Urinary bladder (tissue), 4 donors: ENCODE results near the gene GNAT2. TPM values are rescaled to one million over a fixed set of nuclear protein-coding genes. Genes with fewer than 3 reads are reported as not detected.

Source experiments
- DNase-seq: peaks from one replicate; pipeline ENCODE4 v3.0.0-alpha.2; 2015; ENCODE audit errors: extremely low spot score
- H3K27ac ChIP-seq: one replicate; pipeline ENCODE4 v1.5.1; 2013; ENCODE audit warnings: low read depth, mild to moderate bottlenecking, moderate library complexity
- H3K36me3 ChIP-seq: one replicate; pipeline ENCODE4 v1.6.1; 2013; ENCODE audit warnings: mild to moderate bottlenecking, moderate library complexity; ENCODE audit not compliant: insufficient read depth
- H3K4me1 ChIP-seq: one replicate; pipeline ENCODE4 v1.6.1; 2013; ENCODE audit warnings: mild to moderate bottlenecking, moderate library complexity; ENCODE audit not compliant: insufficient read depth
- H3K4me3 ChIP-seq: one replicate; pipeline ENCODE4 v1.5.1; 2013; ENCODE audit warnings: low read depth, low read length
- WGBS: extraction: QIAGEN DNeasy Blood & Tissue Kit; methylation state at CpG from one replicate; pipeline ENCODE4 v1.1.7; 2013; 5-methylcytosine and 5-hydroxymethylcytosine counted together
- polyA plus RNA-seq: library from polyadenylated mRNA; stranded (reverse); fragments of 200-250 nt; gene quantifications from one replicate; pipeline ENCODE4 v1.2.3, GENCODE V29; 2013
- total RNA-seq: library from RNA; depleted of rRNA; stranded (reverse); fragments of >200 nt; gene quantifications from one replicate; pipeline ENCODE4 v1.2.3, GENCODE V29; 2014
- donor health status: healthy with polysubstance abuse.
- donor health status: healthy.

GNAT2 gene
- total and polyA plus RNA-seq, 2 donors = not detected

DNA sequence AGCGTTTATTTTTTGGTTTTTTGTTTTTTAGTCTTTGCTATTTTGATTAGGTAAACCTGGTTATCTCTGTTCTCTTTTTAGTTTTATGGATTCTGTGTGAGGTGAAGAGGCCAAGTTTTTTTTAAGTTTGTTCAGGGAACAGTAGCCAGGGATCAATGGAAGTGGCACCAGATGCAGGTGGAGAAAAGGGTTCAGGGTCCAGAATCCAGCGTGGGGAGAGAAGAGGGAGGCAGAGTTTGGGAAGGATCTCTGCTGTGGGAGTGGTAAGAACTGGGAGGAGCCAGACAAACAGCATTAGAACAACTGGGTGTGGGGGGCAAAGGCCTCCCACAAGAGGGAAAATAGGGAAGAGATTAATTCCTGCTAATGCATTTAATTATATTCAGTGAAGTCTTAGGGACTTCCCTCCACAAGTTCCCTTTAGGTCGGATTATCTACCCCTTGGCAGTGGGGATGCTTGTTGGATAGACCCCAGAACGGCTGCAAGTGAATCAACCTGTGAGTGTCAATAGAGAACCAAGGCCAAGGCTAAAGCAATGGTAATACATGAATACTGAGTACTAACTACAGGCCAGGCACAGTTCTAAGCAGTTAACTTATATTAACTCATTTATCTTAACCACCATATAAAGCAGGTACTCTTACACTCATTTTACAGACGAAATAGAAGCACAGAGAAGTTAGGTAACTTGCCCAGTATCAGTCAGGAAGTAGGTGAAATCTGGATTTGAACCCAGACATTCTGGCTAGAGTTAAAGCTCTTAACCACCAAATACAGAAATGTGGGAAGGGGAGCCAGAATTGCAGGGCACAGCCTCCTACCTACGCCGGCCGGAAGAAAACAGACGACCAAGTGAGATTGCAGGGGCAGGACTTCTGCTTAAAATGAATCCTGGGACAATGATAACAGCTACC is 498 bp downstream of the GNAT2 start:
- WGBS = 49% methylated on average over 9 of the region's 9 CpGs
- no peaks in the 10 kb centered on the region for H3K4me1 ChIP-seq
- no peak for DNase-seq
- H3K36me3 ChIP-seq = no peaks in the 10 kb centered on the region
- peak overlapping the region; percentile 58 for H3K4me3 ChIP-seq
- no peak overlapping the region for H3K27ac ChIP-seq

DNA sequence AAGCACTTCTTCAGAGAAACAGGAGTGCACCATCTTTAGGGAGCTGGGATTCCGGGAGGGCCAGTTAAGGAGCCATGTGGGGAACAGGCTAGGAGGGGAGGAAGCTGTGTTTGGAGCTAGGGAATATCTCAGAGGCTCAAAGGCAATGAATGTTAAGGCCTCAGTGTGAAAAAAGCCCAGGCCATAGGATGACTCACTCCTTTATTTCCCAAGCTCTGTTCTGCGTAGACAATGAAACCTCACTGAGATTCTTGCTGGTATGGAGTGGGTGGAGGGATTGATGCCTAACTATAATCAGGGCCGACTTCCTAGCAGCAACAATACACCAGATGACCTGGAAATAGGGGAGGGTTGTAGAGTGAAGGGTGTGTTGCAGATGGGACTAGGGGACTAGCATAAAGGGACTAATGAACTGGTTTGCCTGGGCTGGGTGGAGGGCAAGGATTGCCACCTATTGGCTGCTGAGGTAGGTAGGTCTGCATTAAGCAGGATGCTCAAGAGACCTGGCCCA is 2.1 kb downstream of the GNAT2 start:
- H3K27ac ChIP-seq = no peak overlapping the region
- 46% methylated on average over 3 of the region's 3 CpGs for WGBS
- DNase-seq = no peak
- no peaks in the 10 kb centered on the region for H3K4me1 ChIP-seq
- no peaks in the 10 kb centered on the region for H3K36me3 ChIP-seq
- no peak overlapping the region for H3K4me3 ChIP-seq

DNA sequence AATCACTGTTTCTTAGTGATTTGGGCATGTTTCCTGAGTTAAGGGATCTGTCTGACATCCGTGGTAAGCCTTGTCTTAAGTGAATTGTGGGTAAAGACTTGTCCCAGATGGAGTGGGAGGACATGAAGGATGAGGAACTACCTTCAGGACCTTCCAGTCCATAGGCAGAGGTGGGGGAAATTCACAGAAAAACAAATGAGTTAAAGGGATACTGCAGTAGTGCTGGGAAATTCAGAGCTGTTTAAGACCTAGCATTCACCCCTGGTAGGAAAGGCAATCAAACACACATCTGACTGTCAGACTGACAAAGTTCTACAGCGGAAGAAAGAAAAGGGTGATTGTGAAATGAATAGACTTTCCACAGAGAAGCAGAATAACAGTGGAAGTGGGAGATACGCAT is 3.0 kb downstream of the GNAT2 start:
- DNase-seq = no peak
- no peak overlapping the region for H3K27ac ChIP-seq

DNA sequence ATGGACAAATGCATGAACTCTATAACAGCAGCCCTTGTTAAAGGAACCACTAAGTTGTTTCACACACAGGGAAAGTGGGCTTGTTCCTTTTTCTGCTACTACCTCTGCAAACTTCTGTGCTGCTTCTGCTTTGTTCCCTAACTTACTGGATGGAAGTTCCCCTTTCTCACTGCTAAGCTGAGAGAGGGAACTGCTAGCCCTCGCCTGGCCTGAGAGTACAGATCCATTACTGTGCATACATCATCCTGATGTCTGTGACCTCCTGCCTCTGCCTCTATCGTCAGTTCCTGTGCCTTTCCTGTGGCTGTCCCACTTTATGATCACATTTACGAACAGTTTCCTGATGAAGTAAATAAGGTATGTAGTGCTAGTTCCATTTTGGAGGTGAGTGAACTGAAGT is 3.5 kb downstream of the GNAT2 start:
- no peak for DNase-seq

More for the DNA sequence above, 3.0 kb downstream of the GNAT2 start:
- Histone ChIP-seq H3K4me1 (no peaks in the 10 kb centered on the region), H3K4me3 (no peak overlapping the region), H3K36me3 (no peaks in the 10 kb centered on the region)
- 81% methylated on average over 3 of the region's 3 CpGs for WGBS

DNA sequence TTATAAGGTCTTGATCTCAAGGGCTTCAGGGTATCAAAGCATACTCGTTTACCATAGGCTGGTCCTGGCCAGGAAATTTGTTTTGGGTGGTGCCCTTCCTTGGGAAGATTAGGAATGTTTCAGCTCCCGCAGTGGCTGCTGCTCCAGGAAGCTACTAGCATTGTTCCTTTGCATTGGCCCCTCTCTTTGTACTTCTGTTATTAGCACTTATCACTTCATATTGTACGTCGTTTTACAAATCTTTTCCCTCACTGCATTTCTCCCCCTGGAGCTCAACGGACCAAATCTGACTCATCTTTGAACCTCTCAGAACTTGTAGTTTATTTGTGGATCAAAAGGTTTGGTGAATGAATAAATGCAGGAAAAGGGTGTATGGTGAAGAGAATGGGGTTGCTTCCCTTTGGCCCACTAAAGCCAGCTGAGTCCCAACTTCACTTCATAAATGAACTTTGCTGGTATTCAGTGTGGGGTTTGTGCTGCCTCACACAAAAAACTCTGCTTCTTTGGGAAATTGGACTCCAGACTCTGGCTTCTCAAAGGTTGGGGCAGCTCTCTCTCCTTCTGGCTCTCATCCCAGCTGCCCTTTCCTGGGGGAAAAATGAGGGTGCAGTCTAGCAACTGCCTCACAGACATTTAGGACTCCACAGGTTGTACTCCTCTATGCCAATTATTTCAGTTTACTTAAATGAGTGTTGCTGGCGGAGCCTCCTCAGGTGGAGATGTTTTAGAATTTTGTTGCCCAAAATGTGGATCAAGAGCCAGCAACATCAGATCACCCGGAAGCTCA is 5.9 kb downstream of the GNAT2 start:
- Histone ChIP-seq H3K4me3 (no peak overlapping the region), H3K36me3 (no peaks in the 10 kb centered on the region), H3K4me1 (no peaks in the 10 kb centered on the region), H3K27ac (no peak overlapping the region)
- 53% methylated on average over 7 of the region's 7 CpGs for WGBS
- DNase-seq = no peak

More for the DNA sequence above, 3.5 kb downstream of the GNAT2 start:
- Histone ChIP-seq H3K36me3 (no peaks in the 10 kb centered on the region), H3K4me1 (no peaks in the 10 kb centered on the region), H3K4me3 (no peak overlapping the region), H3K27ac (no peak overlapping the region)
- WGBS = 60% methylated on average over 3 of the region's 3 CpGs

DNA sequence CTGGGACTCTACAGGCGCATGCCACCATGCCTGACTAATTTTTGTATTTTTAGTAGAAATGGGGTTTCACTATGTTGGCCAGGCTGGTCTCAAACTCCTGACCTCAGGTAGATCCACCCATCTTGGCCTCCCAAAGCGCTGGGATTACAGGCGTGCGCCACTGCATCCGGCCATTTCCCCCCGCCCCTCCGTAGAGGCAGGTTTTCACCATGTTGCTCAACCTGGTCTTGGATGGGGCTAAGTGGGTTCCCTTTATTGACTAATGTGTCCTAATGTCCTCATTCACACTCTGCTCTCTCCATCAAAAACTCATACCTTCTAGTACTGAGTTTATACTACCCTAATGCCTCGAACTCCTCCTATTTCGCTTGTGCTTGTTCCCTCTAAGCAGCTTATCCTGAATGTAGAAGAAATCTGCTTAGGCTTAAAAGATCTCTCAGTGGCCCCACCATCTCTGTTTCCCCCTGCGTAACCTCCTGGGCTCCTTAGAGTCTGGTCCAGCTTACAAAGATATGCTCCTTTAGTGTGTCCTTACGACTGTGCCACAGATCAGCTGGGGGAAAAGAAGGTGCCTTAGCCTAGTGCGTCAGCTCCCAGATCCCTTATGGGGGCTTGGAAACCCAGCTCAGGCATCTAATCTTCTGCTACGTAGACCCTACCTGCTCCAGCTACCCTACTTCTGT is 8.0 kb downstream of the GNAT2 start:
- DNase-seq = no peak
- WGBS = 92% methylated on average over 13 of the region's 13 CpGs
- H3K27ac ChIP-seq = no peak overlapping the region
- no peaks in the 10 kb centered on the region for H3K4me1 ChIP-seq
- no peak overlapping the region for H3K4me3 ChIP-seq
- H3K36me3 ChIP-seq = no peaks in the 10 kb centered on the region

DNA sequence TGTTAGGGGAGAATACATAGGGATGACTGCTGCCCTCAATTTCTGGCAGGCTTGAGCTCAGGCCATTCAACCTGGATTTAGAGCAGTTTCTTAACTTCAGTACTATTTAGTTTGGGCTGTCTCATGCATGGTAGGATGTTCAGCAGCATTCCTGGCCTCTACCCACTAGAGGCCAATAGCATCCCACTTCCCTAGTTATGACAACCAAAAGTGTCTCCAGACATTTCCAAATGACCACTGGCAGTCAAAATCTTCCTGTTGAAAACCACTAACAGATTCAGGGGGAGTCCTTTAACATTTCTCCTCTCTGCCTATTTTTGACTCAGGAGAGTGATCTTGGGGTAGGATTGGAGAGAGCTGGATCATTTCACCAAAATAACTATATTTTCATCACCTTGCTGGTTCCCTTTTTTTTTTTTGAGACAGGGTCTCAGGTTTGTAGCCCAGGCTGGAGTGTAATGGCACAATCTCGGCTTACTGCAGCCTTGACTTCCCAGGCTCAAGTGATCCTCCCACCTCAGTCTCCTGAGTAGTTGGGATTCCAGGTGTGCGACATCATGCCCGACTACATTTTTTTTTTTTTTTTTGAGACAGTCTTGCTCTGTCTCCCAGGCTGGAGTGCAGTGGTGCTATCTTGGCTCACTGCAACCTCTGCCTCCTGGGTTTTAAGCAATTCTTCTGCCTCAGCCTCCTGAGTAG is 8.7 kb downstream of the GNAT2 start:
- WGBS = 66% methylated on average over 3 of the region's 3 CpGs
- Histone ChIP-seq H3K4me3 (no peak overlapping the region), H3K27ac (no peak overlapping the region), H3K36me3 (no peaks in the 10 kb centered on the region), H3K4me1 (no peaks in the 10 kb centered on the region)
- no peak for DNase-seq

DNA sequence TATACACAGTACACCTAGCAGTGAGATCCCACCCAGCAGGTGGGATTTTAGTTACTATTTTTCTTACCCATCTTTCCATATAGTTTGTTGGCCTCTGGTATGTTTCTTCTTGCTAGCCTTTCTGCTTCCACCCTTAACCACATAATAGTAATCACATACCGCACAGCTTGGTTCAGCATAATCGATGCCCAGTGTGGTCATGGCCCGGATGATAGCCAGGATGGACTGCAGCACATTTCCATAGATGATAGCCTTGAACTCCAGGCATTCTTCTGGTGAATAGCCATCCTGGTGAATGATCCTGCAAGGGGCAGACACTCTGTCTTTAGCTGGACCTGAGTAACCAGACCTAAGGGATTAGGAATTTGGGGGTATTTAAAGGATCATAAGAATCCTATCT is 9.5 kb downstream of the GNAT2 start:
- Histone ChIP-seq H3K4me3 (no peak overlapping the region), H3K27ac (no peak overlapping the region), H3K36me3 (no peaks in the 10 kb centered on the region), H3K4me1 (no peaks in the 10 kb centered on the region)
- no peak for DNase-seq
- 96% methylated on average over 3 of the region's 3 CpGs for WGBS

DNA sequence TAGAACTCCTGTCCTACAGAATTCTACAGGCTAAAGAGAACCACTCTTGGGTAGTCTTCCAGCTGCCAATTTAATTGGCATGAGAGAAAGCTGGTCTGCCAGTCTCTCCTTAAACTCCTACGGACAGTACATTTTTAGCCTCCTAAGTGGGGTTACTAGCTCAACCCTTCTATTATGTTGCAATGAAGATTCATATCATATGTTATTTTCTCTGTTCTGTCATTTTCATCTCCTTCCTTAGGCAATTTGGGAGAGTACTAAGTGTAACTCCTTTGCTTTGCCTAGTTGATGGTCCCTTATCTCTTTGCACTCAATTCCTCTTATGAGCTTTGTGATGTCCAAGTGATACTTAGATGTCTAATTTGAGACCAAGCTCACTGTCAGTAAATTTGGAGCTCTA is 14.0 kb downstream of the GNAT2 start:
- 97% methylated on average over 1 of the region's 1 CpG for WGBS
- Histone ChIP-seq H3K27ac (no peak overlapping the region), H3K4me3 (no peak overlapping the region), H3K36me3 (peaks cover 3% of the 10 kb centered on the region), H3K4me1 (no peaks in the 10 kb centered on the region)
- DNase-seq = no peak

DNA sequence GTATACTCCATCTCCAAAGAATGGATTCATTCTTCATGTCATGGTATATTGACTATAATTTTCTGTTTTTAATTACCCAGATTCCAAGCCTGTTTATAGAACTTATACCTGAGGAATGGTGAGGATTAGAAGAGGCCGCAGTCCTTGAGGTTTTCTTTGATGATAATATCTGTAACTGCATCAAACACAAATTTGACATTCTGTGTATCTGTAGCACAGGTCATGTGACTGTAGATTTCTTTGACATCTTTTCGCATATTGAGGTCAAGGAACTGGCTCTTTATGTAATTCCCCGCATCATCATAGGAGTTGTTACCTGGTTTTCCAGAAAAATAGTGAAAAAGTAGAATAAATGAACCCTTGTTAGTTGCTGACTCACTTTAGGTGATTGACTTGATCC is 16.2 kb downstream of the GNAT2 start:
- peaks cover 3% of the 10 kb centered on the region for H3K36me3 ChIP-seq
- no peak for DNase-seq
- no peak overlapping the region for H3K27ac ChIP-seq
- WGBS = 95% methylated on average over 3 of the region's 3 CpGs
- no peak overlapping the region for H3K4me3 ChIP-seq
- no peaks in the 10 kb centered on the region for H3K4me1 ChIP-seq

DNA sequence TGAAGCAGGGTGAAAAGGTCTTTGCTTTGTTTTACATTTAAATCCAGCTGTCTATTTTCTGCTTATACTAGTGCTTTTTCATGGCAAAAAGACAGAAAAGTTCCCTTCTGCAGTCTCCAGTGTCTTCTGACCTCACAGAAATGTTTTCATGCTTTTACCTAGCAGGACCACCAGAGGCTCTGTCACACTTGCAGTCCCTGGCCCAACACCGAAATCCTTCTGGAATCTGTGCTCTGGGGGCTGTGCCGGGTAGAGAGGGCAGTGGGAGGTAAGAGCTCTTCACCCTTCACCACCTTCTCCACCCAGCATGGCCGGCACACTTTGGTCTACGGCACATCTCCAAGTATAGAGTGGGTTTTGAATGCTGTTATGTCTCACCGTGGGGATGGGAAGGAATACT is 20.8 kb downstream of the GNAT2 start:
- DNase-seq = no peak
- H3K4me3 ChIP-seq = no peak overlapping the region
- H3K4me1 ChIP-seq = no peaks in the 10 kb centered on the region
- H3K36me3 ChIP-seq = peaks cover under 1% of the 10 kb centered on the region
- 60% methylated on average over 5 of the region's 5 CpGs for WGBS
- no peak overlapping the region for H3K27ac ChIP-seq

DNA sequence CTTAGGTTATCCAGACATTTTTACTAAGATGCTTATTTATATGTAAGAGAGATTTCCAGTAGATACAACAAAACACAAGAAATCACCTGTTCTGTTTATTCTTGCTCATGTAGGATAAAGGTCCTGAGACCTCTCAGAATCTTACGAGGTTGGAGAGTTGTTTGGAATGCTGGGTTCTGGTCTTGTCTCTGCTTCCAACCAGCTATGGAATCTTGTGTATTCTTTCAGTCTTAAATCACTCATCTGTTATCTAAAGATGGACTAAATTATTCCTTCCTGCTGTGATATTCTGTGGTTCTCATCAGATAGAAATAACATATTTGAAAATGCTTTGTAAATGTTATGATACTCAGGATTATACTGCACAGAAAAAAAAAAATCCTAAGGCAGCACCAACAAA is 21.3 kb downstream of the GNAT2 start:
- DNase-seq = no peak
- Histone ChIP-seq H3K4me3 (no peak overlapping the region), H3K4me1 (no peaks in the 10 kb centered on the region), H3K27ac (no peak overlapping the region), H3K36me3 (no peaks in the 10 kb centered on the region)
- 45% methylated on average over 1 of the region's 1 CpG for WGBS

DNA sequence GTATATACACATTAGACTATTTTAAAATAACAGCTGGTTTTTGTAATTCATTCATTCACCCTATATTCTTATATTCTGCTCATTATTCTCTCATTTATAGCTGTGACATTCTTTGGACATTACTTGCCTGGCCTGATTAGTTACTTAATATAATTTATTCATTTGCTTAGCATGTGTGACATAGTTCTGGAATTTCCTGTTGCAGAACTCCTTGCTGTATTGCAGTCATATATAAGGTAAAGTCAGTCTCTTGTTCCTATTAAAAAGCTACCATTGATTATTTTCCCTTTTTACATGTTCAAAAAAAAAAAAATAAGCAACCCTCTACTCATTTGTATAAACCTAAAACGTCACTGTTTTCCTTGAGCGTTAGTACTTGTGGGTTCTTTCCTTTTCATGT is 23.9 kb downstream of the GNAT2 start:
- Histone ChIP-seq H3K4me1 (no peaks in the 10 kb centered on the region), H3K27ac (no peak overlapping the region), H3K36me3 (no peaks in the 10 kb centered on the region), H3K4me3 (no peak overlapping the region)
- DNase-seq = no peak
- WGBS = 85% methylated on average over 2 of the region's 2 CpGs
